NB4 (cell line): Measurements from ENCODE around the gene ALMS1.
"Not testable (repeated sequence)": the region's sequence is repeated elsewhere in the genome, so short reads cannot be mapped to it uniquely, and the experiment has no call there.

Experiments used
- DNase-seq: peaks from one replicate; pipeline ENCODE4 v3.0.0; 2010; ENCODE audit warnings: low read depth
- H3K4me3 ChIP-seq: one replicate; pipeline ENCODE4 v1.5.1; 2011; ENCODE audit warnings: mild to moderate bottlenecking, low read depth, low read length, moderate library complexity
- MYC ChIP-seq: IDR thresholded peaks from 2 replicates; pipeline ENCODE4 v1.6.1; 2011; ENCODE audit warnings: low read depth, low read length
- POLR2A ChIP-seq: IDR thresholded peaks from 2 replicates; pipeline ENCODE4 v1.6.1; 2011; ENCODE audit warnings: mild to moderate bottlenecking; ENCODE audit not compliant: insufficient read length; ENCODE audit errors: extremely low read depth
- TF ChIP-seq, protein P1 (sequence below): IDR thresholded peaks from 2 replicates; pipeline ENCODE4 v1.6.1; 2011; ENCODE audit warnings: low read depth, low read length
- TF ChIP-seq, protein P2 (sequence below): IDR thresholded peaks from one replicate; pipeline ENCODE4 v1.5.1; 2012; ENCODE audit warnings: low read depth, low read length

ALMS1 gene

DNA sequence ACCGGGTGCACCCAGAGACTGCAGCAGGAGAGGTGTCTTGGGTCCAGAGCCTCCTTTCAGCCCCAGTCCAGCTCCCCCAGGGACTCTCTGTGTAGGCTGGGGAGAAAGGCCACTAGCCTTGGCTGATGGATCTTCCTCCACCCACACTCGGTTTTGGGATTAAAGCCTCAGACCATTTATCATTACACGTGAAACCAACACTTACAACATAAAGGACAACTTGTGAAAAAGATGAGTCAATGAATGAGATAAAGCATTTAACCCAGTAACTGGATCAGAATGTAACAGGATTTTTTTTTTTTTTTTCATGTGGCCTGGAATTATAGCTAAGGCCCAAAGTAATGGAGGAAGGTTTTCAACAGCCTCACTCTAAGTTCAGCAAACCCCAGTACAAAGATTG, 224.5 kb downstream of the ALMS1 start:
- TF ChIP-seq POLR2A, result no peak
- TF ChIP-seq MYC, result no peak
- TF ChIP-seq, protein P1, sequence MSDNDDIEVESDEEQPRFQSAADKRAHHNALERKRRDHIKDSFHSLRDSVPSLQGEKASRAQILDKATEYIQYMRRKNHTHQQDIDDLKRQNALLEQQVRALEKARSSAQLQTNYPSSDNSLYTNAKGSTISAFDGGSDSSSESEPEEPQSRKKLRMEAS, result no peak
- TF ChIP-seq, protein P2, sequence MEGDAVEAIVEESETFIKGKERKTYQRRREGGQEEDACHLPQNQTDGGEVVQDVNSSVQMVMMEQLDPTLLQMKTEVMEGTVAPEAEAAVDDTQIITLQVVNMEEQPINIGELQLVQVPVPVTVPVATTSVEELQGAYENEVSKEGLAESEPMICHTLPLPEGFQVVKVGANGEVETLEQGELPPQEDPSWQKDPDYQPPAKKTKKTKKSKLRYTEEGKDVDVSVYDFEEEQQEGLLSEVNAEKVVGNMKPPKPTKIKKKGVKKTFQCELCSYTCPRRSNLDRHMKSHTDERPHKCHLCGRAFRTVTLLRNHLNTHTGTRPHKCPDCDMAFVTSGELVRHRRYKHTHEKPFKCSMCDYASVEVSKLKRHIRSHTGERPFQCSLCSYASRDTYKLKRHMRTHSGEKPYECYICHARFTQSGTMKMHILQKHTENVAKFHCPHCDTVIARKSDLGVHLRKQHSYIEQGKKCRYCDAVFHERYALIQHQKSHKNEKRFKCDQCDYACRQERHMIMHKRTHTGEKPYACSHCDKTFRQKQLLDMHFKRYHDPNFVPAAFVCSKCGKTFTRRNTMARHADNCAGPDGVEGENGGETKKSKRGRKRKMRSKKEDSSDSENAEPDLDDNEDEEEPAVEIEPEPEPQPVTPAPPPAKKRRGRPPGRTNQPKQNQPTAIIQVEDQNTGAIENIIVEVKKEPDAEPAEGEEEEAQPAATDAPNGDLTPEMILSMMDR, result no peak
- H3K4me3 ChIP-seq, result no peak overlapping the region
- no peak for DNase-seq

DNA sequence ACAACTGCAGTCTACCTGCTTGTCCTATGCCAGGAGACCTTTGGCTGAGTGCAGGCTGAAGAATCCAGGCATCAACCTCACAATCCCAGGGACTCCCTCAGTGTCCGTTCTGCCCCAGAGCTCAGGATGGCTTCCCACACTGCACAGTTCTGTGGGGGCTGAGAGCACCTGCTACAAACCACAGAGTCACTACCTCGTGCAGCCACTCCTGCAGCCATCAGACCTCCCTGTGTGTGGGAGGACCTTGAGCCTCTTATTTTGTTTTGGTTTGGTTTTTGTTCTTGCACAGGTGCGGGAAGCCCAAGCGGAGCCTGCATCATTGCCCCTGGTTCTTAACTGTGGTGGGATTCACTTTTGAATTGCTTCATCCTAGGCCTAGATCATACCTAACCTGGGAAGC, 225.6 kb downstream of the ALMS1 start:
- no peak for DNase-seq
- TF ChIP-seq, protein P1, result no peak
- TF ChIP-seq POLR2A, result no peak
- TF ChIP-seq, protein P2, result no peak
- no peak for TF ChIP-seq MYC
- no peak overlapping the region for H3K4me3 ChIP-seq

DNA sequence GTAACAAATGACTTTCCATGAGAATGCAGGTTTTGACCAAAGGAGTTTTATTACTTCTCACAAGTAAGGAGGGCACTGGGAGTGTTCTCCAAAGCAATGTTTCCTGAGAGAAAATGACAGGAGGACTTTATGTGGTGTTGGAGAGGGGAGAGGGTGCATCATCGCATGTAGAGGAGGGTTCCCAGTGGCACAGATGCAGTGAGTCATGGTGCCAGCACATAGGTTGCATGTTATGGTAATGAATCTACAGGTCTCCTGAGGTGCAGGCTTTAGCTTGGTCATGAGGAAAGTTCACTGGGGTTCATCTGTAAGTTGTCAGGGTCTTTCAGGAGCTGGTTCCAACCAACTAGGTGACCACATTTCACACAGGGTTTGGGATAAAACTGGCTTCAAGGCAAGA, 226.2 kb downstream of the ALMS1 start:
- TF ChIP-seq, protein P1, result no peak
- TF ChIP-seq, protein P2, result no peak
- TF ChIP-seq MYC (no peak), POLR2A (no peak)
- DNase-seq, result no peak
- no peak overlapping the region for H3K4me3 ChIP-seq

DNA sequence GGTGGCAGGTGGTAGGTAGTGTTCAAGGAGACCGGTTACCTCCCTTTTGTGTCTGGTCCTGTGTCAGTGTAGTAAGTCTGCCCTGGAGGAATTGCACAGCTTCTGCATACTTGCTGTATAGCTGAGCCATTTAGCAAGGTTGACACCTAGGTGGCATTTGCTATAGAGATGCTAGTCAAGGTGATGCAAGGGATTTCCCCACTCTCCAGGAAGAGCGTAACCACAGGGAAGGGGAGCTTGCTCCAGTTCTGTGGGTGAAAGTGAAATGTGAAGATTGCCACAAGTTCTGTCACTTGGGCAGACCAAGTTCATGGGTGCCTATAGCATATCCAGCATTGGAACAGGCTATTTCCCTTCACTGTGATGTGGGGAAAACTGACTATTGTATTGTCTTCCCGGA, 228.5 kb downstream of the ALMS1 start:
- no peak overlapping the region for H3K4me3 ChIP-seq
- no peak for DNase-seq
- TF ChIP-seq POLR2A (no peak), MYC (no peak)
- TF ChIP-seq, protein P1, result no peak
- TF ChIP-seq, protein P2, result no peak

DNA sequence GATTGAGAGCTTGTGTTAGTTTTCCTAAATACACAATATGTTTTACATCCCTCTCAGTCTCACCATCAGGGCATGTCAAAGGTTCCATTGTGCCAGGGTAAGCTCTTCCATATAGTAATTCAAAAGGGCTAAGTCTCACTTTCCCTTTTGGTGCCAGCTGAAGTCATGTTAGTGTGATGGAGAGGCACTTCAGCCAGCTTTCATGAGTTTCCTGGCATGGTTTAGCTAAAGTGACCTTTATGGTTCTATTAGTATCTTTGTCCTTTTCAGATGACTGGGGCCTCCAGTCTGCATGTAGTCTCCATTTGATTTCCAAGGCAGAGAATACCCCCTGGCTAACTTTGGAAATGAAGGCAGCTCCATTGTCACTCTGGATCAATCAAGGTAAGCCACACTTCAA, 229.4 kb downstream of the ALMS1 start:
- no peak for DNase-seq
- TF ChIP-seq, protein P1, result no peak
- TF ChIP-seq MYC (no peak), POLR2A (no peak)
- TF ChIP-seq, protein P2, result no peak
- H3K4me3 ChIP-seq, result no peak overlapping the region

DNA sequence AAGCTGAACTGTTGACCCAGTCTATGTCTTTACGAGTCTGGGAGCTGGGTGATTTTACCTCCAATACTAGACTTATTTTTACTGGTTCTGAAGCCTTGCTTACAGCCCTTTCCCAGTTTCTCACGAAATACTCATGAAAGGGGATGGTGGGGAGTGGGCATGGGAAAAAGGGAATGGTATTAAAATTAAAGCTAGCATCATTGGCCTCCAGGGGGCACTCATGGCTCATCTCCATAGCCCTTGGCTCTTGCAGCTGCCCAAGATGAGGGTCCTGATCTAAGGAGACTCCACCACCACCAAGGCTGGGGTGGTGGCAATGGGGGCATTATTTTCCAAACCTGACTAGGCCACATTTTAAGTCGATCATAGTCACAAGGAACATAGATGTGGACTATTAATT, 234.3 kb downstream of the ALMS1 start:
- DNase-seq, H3K4me3 ChIP-seq: not testable (repeated sequence)
- TF ChIP-seq, protein P2, result peak; percentile 52

DNA sequence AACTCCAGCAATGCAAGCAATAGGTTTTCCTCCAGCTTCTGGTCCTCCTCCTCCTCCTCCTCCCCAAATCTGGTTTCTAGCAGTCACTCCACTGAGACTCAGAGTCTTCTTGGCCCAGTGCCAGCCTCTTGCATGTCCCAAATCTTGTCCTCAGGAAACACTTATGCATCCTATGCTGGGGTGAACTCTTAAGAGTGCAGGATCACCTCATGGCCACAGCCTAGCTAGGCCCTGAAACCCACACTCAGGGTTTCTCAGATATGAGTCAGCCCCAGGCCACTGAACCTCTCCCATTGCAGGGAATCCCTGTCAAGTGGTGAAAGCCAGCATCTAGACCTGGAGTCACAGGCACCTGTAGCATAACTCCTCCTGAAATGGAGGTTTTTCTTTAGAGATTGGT, 238.4 kb downstream of the ALMS1 start:
- not testable (repeated sequence) for H3K4me3 ChIP-seq, DNase-seq

DNA sequence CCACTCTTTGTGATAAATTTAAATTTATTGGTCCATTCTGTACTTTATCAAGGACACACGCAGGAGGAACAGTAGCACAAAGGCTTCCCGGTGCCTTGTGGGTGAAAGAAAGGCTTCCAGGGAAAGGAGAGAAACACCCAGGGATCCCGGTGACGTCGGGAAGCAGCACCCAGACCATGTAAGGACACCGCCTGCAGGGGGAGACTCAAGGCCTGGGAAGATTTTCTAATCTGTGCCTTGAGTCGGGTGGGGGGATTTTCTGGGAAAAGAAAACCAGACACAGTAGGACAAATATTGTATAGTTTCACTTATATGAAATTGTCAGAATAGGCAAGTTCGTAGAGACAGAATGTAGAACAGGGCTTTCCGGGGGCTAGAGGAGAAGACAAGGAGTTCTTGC, 239.0 kb downstream of the ALMS1 start:
- DNase-seq, result not testable (repeated sequence)

DNA sequence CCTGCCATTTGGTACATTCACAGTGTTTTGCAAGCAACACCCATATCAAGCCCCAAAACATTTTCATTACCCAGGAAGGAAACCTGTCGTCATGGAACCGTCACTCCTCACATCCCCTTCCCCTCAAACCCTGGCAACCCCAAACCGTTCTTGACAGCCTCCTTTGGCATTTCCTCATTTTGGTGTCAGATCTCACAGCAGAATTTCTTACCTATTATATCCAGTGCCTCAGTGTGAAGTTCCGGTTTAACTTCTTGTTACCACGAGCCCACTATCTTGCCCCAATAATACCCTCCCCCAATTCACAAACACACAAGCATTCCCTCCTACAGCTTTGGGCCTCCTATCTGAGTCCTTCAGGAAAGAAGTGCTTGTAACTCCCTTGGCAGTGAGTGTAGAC, 240.6 kb downstream of the ALMS1 start:
- peak; percentile 29 for DNase-seq
- H3K4me3 ChIP-seq, result not testable (repeated sequence)

More for the DNA sequence above, 239.0 kb downstream of the ALMS1 start:
- H3K4me3 ChIP-seq, result not testable (repeated sequence)
